Neural crest cell (in vitro differentiated cells): ENCODE data around the gene MMP17. TPM values are rescaled to one million over a fixed set of nuclear protein-coding genes. Genes with fewer than 3 reads are reported as not detected.
"Not testable (repeated sequence)": the region's sequence is repeated elsewhere in the genome, so short reads cannot be mapped to it uniquely, and the experiment has no call there.

Experiments
- DNase-seq: peaks from one replicate; pipeline ENCODE4 v3.0.0; 2021; ENCODE audit warnings: low read depth, mixed read lengths, low spot score
- H3K27ac Mint-ChIP-seq: one replicate; pipeline ENCODE4 v1.8.0; 2021; ENCODE audit warnings: mild to moderate bottlenecking, mixed read lengths; ENCODE audit not compliant: unreplicated experiment
- H3K27me3 Mint-ChIP-seq: 2 replicates; pipeline ENCODE4 v1.8.0; 2021; ENCODE audit warnings: low read depth, mild to moderate bottlenecking, mixed read lengths
- H3K36me3 Mint-ChIP-seq: 2 replicates; pipeline ENCODE4 v1.8.0; 2021; ENCODE audit warnings: low read depth, mild to moderate bottlenecking, mixed read lengths
- H3K4me1 Mint-ChIP-seq: 2 replicates; pipeline ENCODE4 v1.8.0; 2021; ENCODE audit warnings: mixed read lengths
- H3K4me3 Mint-ChIP-seq: one replicate; pipeline ENCODE4 v1.8.0; 2021; ENCODE audit warnings: mild to moderate bottlenecking, mixed read lengths
- H3K9me3 Mint-ChIP-seq: 2 replicates; pipeline ENCODE4 v1.8.0; 2021; ENCODE audit warnings: mixed read lengths
- total RNA-seq: library from RNA; stranded (reverse); gene quantifications from 2 replicates; pipeline ENCODE4 v1.2.1, GENCODE V29; 2021
- TF ChIP-seq, protein P1 (sequence below): fragments of 200-600 bp; sonication (generic); conservative IDR thresholded peaks from 2 replicates; pipeline ENCODE4 v1.5.0; 2021; ENCODE audit warnings: antibody characterized with exemption, mild to moderate bottlenecking

MMP17 gene
- total RNA-seq, 1 donor from 2014 or later: 90.9 TPM

DNA sequence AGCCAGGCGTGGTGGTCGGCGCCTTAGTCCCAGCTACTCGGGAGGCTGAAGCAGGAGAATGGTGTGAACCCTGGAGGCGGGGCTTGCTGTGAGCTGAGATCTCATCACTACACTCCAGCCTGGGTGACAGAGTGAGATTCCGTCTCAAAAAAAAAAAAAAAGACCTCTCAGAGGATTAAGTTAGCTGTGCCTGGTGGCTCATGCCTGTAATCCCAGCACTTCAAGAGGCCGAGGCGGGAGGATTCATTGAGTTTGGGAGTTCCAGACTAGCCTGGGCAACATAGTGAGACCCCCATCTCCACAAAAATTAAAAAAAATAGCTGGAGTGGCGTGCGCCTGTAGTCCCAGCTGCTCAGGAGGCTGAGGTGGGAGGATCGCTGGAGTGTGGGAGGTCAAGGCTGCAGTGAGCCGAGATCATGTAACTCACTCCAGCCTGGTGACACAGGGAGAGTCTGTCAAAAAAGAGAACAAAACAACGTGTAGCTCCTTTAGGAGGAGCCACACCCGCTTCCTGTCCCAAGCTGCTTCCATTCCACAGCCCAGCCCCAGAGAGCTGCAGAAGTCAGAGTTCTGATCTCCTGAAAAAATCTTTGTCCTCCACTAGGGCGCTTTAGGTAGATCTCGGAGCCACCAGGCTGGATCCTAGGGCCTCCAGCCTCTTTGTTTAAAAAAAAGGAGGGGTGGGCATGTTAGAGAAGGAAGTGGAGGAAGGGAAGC is 54.8 kb downstream of the MMP17 start:
- Mint-ChIP-seq H3K4me3 (no peak overlapping the region), H3K27me3 (peaks cover under 1% of the 10 kb centered on the region), H3K9me3 (peaks cover 7% of the 10 kb centered on the region), H3K36me3 (peaks cover 4% of the 10 kb centered on the region), H3K4me1 (peaks cover 9% of the 10 kb centered on the region), H3K27ac (no peak overlapping the region)
- TF ChIP-seq, protein P1, sequence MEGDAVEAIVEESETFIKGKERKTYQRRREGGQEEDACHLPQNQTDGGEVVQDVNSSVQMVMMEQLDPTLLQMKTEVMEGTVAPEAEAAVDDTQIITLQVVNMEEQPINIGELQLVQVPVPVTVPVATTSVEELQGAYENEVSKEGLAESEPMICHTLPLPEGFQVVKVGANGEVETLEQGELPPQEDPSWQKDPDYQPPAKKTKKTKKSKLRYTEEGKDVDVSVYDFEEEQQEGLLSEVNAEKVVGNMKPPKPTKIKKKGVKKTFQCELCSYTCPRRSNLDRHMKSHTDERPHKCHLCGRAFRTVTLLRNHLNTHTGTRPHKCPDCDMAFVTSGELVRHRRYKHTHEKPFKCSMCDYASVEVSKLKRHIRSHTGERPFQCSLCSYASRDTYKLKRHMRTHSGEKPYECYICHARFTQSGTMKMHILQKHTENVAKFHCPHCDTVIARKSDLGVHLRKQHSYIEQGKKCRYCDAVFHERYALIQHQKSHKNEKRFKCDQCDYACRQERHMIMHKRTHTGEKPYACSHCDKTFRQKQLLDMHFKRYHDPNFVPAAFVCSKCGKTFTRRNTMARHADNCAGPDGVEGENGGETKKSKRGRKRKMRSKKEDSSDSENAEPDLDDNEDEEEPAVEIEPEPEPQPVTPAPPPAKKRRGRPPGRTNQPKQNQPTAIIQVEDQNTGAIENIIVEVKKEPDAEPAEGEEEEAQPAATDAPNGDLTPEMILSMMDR: no peak
- no peak for DNase-seq

DNA sequence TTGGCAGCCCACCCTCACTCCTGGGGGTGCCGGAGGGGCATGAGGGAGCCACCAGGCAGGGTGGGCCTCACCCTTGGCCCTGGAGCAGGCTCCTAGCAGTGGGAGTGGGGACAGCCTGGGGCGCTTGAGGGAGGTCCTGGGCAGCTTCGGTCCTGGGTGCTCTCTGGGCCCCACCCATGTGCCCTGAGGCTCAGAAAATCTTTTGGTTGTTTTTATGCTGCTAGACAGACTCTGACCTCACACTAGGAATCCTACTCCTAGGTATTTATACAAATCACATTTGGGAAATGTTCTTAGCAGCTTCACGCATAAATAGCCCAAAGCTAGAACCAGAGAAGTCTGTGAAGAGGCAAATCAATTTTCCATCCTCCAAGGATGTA is 55.3 kb downstream of the MMP17 start:
- Mint-ChIP-seq H3K36me3 (peaks cover 4% of the 10 kb centered on the region), H3K4me3 (no peak overlapping the region), H3K9me3 (peaks cover 7% of the 10 kb centered on the region), H3K4me1 (peaks cover 5% of the 10 kb centered on the region), H3K27me3 (peaks cover 1% of the 10 kb centered on the region), H3K27ac (no peak overlapping the region)
- DNase-seq: no peak
- TF ChIP-seq, protein P1: no peak

DNA sequence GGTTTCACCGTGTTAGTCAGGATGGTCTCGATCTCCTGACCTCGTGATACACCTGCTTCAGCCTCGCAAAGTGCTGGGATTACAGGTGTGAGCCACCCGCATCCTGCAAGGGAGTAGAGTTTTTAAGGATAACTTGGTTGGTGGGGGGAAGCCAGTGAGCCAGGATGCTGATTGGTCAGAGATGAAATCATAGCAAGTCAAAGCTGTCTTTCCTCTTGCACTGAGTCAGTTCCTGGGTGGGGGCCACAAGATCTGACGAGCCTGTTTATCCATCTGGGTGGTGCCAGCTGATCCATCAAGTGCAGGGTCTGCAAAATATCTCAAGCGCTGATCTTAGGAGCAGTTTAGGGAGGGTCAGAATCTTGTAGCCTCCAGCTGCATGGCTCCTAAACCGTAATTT is 56.9 kb downstream of the MMP17 start:
- not testable (repeated sequence) for H3K4me1 Mint-ChIP-seq, H3K9me3 Mint-ChIP-seq, H3K27ac Mint-ChIP-seq, H3K36me3 Mint-ChIP-seq, DNase-seq, H3K4me3 Mint-ChIP-seq
- peaks cover 13% of the 10 kb centered on the region for H3K27me3 Mint-ChIP-seq

DNA sequence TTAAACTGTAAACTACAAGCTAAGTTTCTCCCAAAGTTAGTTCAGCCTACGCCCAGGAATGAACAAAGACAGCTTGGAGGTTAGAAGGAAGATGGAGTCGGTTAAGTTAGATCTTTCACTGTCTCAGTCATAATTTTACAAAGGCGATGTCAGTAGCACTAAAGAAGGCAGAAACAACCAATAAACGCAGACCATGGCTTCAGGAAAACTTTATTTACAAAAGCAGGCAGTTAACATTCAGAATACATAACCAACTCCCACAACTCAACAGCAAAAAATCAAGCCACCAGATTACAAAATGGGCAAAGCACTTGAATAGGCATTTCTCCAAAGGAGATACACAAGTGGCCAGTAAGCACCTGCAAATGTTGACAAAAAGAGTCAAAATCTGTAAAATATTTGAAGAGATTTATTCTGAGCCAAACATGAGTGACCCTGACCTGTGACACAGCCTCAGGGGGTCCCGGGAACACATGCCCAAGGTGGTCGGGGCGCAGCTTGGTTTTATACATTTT is 57.4 kb downstream of the MMP17 start:
- Mint-ChIP-seq H3K9me3 (peaks cover 7% of the 10 kb centered on the region), H3K4me1 (no peaks in the 10 kb centered on the region), H3K27me3 (peaks cover 13% of the 10 kb centered on the region), H3K4me3 (no peak overlapping the region), H3K27ac (no peak overlapping the region), H3K36me3 (peaks cover 4% of the 10 kb centered on the region)
- DNase-seq: no peak
- TF ChIP-seq, protein P1: no peak

DNA sequence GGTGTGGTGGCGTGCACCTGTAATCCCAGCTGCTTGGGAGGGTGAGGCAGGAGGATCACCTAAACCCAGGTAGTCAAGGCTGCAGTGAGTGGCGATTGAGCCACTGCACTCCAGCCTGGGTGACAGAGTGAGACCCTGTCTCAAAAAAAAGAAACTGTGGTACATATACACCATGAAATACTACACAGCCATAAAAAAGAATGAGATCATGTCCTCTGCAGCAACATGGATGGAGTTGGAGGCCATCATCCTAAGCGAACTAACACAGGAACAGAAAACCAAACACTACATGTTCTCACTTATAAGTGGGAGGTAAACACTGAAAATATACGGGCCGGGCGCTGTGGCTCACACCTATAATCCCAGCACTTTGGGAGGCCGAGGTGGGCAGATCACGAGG is 63.5 kb downstream of the MMP17 start:
- DNase-seq, H3K27ac Mint-ChIP-seq, H3K9me3 Mint-ChIP-seq, H3K4me1 Mint-ChIP-seq, H3K36me3 Mint-ChIP-seq, H3K4me3 Mint-ChIP-seq: not testable (repeated sequence)
- H3K27me3 Mint-ChIP-seq: peaks cover 13% of the 10 kb centered on the region

DNA sequence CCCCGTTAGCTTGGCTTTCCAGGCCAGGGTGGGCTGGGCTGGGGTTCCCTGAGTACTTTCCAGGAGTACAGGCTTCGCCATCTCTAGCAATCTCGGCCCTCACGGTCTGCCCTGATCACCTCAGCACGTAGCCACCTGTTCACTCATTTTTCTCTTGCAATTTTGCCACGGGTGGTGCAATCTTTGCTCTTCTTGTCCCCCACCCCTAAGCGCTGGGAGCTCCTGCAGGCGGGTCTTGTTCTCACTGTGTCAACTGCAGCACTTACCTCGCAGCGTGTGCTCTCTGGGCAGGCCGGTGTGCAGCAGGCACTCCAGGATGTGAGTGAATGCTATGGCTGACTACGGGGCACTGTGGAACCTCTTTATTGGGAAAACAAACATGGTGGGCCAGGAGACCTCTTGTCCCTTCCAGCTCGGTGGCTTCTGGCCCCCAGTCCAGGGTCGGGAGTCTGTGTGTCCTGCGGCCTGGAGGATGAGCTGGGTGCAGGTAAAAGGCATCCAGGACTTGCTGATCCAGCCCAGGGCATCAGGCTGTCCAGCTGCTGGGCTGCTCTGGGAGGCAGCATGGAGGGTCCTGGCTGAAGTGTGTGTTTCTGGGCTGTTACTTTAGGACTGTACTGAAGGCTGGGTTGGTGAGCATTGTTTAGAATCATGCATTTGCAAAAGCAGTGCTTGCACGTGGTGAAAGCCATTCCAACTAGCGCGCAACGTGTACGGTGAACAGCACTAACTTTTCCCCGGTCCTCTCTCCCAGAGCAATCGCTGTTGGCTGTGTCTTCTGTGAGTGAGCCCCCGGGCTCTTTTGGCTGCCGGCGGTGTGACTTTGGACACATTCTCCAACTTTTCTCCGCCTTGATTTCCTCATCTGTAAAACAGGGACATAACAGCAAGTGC is 64.8 kb downstream of the MMP17 start:
- no peak overlapping the region for H3K27ac Mint-ChIP-seq
- no peaks in the 10 kb centered on the region for H3K36me3 Mint-ChIP-seq
- peak overlapping the region; percentile 74 for H3K4me3 Mint-ChIP-seq
- peaks cover 10% of the 10 kb centered on the region for H3K4me1 Mint-ChIP-seq
- TF ChIP-seq, protein P1: no peak
- no peaks in the 10 kb centered on the region for H3K9me3 Mint-ChIP-seq
- H3K27me3 Mint-ChIP-seq: peaks cover 13% of the 10 kb centered on the region
- no peak for DNase-seq
